ENCODE data around the gene MPEG1. TPM values are rescaled to one million over a fixed set of nuclear protein-coding genes. Genes with fewer than 3 reads are reported as not detected.

The MPEG1 gene
- total and polyA plus RNA-seq, 2 of the 13 experiments (the other 11 are each of a cell fraction or from before 2014, with no cell fraction given) = not detected

Small RNA genes within 50 kb of the gene (small RNA-seq; reads per million reads assigned to genes)
- gene RN7SL42P (ENCODE audit: insufficient read depth in 2 of 3, insufficient read length in 3 of 3, low read depth in 2 of 3, low replicate concordance in 1 of 3) = 0 reads per million in 3 experiments

Other genes with a start within 250 kb of the MPEG1 start
- not detected in 2 replicates for gene GLYATL1B, start 126.6 kb downstream of the MPEG1 start, total RNA-seq (2016; rRNA removed; fragmentation: Illumina TruSeq; extraction: Trizol)
- not detected in 2 replicates for gene GLYATL1B, start 126.6 kb downstream of the MPEG1 start, polyA plus RNA-seq (2011; rRNA removed)
- gene FAM111B, start 105.7 kb downstream of the MPEG1 start, total RNA-seq (2016; rRNA removed; fragmentation: Illumina TruSeq; extraction: Trizol) = 28.2 and 44.5 TPM in 2 replicates
- gene FAM111B, start 105.7 kb downstream of the MPEG1 start, polyA plus RNA-seq (2011; rRNA removed) = 1.5 and 1.6 TPM in 2 replicates
- 13.5 and 17.0 TPM in 2 replicates for gene FAM111A, start 70.1 kb downstream of the MPEG1 start, total RNA-seq (2016; rRNA removed; fragmentation: Illumina TruSeq; extraction: Trizol)
- 3.2 and 3.9 TPM in 2 replicates for gene FAM111A, start 70.1 kb downstream of the MPEG1 start, polyA plus RNA-seq (2011; rRNA removed)
- 5.6 and 6.9 TPM in 2 replicates for gene DTX4, start 40.8 kb downstream of the MPEG1 start, total RNA-seq (2016; rRNA removed; fragmentation: Illumina TruSeq; extraction: Trizol)
- gene DTX4, start 40.8 kb downstream of the MPEG1 start, polyA plus RNA-seq (2011; rRNA removed) = 0.50 and 0.67 TPM in 2 replicates
- gene OR5AN1, start 146.0 kb upstream of the MPEG1 start, total RNA-seq (2016; rRNA removed; fragmentation: Illumina TruSeq; extraction: Trizol) = not detected in 2 replicates
- not detected in 2 replicates for gene OR5AN1, start 146.0 kb upstream of the MPEG1 start, polyA plus RNA-seq (2011; rRNA removed)
- gene OR5A2, start 213.5 kb upstream of the MPEG1 start, total RNA-seq (2016; rRNA removed; fragmentation: Illumina TruSeq; extraction: Trizol) = not detected in 2 replicates
- not detected in 2 replicates for gene OR5A2, start 213.5 kb upstream of the MPEG1 start, polyA plus RNA-seq (2011; rRNA removed)
- gene OR5A1, start 223.5 kb upstream of the MPEG1 start, total RNA-seq (2016; rRNA removed; fragmentation: Illumina TruSeq; extraction: Trizol) = not detected in 2 replicates
- not detected in 2 replicates for gene OR5A1, start 223.5 kb upstream of the MPEG1 start, polyA plus RNA-seq (2011; rRNA removed)
- gene OR4D6, start 244.0 kb upstream of the MPEG1 start, total RNA-seq (2016; rRNA removed; fragmentation: Illumina TruSeq; extraction: Trizol) = not detected in 2 replicates
- not detected in 2 replicates for gene OR4D6, start 244.0 kb upstream of the MPEG1 start, polyA plus RNA-seq (2011; rRNA removed)

Data from HepG2 (cell line).